SIG-M5 treated with dmso at 0.1 percent for 504 hours (cell line): Measurements from ENCODE around the gene KCNK17.

Experiments used
- DNase-seq: peaks from one replicate; lab custom pipeline; 2025; ENCODE audit not compliant: unreplicated experiment; lab: John Stamatoyannopoulos, UW

The KCNK17 gene

DNA sequence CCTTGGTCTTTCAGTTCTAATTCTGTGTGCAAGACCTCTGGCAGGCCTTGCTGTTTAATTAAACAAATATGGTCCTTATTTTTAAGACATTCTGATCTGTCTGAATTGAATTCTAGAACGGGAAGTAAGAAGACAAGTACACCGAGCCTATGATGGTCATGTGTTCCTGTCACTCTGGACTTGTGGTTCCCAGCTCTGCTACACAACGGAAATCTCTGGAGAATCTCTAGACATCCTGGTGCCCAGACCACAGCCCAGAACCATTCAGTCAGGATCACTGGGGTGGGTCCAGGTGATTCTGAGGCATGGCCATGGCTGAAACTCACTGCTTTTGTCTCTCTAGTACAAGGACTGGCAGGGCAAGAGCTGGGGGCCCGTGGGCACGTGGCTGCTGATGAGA lies 24.2 kb upstream of the KCNK17 start:
- no peak for DNase-seq

DNA sequence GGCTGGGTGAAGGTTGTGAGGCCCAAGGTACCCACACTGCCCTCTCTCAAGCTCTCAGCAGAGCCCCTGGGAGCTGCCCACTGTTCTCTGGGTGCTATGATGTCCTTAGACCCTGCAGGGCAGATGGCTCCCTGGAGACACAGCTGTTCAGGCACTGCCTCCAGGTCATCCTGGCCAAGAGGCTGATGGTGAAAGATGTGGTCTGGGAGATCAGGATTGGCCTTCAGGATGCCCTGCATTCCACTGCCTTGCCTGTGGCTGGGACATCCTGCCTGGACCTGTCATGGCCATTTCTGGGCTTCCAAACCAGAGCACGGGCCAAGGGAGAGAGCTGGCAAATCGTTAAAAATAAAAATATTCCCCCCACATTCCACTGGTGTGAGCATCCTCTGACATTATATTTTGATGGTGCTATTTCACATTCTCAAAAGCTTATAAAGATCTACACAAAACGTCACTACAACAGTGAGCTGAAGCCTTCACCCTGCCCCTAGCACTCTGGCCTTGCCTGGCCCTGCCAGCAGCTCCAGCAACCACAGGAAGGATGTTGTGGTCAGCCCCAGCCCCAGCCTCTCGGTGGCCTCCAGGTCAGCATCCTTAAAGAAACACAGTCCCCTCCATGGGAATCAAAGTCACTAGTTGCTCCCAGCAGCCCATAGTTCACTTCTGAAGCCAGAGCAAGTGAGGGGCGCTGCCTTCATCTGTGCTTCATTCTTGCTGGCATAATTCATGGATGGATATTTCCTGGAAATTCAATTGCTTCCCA lies 21.7 kb upstream of the KCNK17 start:
- no peak for DNase-seq

DNA sequence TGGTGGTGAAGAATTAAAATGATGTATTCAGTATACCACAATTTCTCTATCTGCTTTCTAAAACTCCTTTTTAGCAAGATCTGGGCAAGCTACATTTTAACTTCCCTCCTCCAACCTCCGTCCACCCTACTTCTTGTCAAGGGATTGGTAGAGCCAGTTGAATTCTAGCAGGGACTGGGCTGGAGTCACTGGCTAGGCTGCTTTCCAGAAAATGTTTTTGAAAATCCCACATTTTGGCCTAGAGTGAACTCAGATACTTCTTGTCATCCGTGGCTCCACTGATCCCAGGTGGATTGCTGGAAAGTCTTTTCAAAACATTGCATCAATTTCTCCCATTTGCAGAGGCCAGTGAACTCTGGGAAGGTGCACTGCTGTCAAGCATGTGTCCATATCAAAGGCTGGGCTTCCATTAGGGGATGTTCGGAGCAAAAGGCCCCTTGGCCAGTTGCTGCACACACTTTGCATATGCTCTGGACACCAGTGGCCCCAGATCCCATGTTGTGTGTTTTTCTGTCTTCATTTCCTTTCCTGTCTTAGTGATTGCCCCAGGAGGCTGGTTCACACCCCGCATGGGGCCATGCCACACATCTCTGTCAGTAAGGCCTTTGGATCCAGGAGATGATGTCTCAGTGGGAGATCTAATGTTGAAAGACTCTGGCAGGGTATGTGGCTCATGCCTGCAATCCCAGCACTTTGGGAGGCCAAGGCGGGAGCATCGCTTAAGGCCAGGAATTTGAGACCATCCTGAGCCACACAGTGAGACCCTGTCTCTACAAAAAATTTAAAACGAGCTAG lies 19.6 kb upstream of the KCNK17 start:
- no peak for DNase-seq

DNA sequence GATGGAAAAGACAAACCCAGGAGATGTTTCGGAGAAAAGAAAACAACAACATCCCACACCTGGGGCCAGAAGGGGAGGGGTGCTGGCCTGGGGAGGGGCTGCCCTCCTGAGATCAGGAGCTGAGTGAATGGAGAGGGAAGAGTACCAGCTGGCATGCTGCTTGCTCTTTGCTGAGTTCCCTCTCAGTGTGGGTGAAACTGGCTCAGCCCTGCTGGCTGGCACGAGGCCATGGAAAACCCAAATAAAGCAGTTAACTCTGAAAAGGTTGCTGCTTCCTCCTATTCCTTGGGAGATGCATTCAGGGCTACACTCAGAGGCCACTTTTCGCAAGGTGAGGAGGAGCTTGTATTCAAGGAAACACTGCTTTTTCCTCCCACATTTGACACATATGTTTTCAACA lies 16.3 kb upstream of the KCNK17 start:
- no peak for DNase-seq

DNA sequence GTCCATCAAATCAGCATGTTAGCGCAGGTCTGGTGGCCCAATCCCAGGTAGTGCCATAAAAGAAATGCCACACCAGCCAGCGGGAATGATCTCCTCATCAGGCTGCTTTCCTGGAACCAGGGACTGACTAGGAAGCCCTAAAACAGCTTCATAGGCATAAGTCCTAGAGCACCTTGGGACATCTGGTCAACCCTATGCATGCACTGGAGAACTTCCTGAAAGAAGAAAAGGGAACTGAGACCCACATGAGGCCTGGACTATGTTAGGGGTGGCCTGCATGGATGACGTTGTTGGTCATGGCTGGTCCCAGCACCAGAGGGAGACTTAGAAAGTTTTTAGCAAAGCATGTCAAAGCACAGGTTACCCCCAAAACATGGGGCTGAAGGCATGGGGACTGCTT lies 15.8 kb upstream of the KCNK17 start:
- DNase-seq, result peak; percentile 35

DNA sequence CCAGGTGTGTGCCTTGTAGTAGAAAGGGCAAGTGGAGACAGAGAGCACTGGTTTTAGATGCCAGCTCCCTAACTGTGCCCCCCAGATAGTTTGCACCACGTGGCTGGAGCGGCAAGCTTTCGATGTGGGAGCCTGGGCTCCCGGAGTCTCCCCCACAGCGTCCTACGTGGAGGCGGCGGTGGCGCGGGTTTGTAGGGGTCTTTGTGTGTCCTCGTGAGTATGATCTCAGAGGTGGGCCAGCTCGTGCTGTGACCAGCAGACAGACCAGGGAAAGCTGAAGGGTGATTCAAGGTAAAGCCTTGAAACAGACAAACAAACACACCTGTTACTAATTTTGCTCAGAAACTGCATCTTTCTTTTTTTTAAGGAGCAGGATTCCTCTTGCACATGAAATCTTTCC lies 13.8 kb upstream of the KCNK17 start:
- DNase-seq, result no peak

DNA sequence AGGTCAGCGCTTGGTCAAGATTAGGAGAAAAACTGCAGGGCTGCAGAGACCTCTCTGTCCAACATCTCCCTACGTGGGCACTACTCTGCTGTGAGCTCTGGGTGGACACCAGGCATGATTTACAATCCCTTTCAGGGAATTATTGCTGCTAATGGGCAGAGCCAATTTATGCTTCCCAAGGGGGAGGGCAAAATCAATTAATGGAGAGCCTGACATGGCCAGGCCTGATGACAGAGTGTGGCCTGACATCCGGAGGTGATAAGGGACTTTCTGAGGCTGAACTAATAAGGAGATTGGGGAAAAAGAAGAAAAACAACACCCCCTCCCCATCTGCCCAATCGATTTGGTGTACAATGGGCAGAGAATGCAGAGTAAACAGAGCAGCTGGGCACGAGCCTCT lies 13.3 kb upstream of the KCNK17 start:
- no peak for DNase-seq

DNA sequence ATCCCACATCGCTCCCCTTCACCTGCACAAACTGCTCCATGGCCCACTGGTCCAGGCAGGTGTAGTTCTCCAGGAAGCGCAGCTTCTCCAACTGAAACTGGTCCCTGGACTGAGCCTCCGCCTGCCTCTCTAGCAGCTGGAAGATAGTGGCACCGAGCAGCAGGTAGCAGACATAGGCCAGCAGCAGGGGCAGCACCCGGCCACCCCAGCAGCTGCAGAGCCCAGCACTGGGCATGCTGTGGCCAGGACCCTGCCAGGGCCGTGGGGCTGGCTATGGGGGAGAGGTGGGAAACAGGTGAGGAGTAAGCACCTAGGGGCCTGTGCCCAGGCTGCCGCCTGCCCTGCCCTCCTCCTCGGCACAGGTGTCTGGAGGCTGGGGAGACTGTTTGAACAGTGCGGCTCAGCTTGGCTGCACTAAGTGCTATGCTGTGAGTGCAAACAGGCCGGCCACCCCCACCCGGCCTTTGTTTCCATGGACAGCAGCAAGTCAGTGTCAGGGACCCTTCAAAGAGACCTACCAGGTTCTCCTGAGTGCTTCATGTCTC lies 8.2 kb upstream of the KCNK17 start, which contains the start of gene KCNK16:
Gene KCNK16 (minus strand): TSS at position 397 of the 545 bp plus-strand sequence. CDS start 162 bp downstream, at position 235.
- DNase-seq, result no peak

DNA sequence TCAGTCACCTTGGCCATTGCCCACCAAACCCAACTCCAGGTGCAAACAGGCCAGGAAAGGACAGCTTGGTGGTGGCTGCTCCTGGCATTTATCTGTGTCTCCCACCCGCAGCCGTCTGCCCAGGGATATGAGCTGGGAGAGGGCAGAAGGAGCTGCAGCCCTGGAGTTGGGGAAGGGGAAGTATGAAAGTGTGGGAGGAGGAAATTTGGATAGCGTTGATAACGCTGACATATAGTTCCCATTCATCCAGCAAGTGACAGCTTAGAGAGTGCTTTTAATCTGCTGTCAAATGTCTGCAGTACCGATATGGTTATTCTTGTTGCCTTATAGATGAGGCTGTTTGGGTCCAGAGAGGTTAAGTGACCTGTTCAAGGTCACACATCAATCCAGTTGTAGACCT lies 7.5 kb upstream of the KCNK17 start:
- DNase-seq, result no peak

DNA sequence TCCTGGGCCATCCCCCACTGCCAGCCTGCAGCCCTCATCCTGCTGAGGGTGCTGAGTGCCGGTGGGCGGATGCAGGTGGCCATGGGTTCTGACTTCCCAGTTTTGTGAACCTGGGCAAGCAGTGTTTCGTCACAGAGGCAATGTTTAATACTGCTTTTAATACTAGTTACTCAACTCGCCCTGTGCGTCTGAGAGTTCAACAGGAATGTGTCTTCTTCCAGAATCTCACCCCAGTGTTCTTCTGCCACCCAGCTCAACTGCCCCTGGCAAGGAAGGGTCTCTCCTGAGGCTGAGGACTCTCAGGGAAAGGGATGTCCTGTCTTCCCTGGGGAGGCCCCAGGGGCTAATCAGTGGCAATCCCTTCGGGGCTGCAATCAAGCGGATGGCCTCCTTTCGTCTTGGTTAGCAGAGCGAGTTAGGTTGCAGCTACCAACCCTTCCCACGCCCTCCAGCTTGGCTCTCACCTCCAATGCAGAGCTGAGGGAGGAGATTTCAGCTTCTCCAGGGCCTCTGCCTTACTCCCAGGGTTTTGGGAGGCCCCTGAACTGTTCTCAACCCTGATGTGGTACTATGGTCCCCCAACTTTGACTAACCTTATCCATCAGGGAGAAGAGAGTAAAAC lies 6.3 kb upstream of the KCNK17 start:
- no peak for DNase-seq

DNA sequence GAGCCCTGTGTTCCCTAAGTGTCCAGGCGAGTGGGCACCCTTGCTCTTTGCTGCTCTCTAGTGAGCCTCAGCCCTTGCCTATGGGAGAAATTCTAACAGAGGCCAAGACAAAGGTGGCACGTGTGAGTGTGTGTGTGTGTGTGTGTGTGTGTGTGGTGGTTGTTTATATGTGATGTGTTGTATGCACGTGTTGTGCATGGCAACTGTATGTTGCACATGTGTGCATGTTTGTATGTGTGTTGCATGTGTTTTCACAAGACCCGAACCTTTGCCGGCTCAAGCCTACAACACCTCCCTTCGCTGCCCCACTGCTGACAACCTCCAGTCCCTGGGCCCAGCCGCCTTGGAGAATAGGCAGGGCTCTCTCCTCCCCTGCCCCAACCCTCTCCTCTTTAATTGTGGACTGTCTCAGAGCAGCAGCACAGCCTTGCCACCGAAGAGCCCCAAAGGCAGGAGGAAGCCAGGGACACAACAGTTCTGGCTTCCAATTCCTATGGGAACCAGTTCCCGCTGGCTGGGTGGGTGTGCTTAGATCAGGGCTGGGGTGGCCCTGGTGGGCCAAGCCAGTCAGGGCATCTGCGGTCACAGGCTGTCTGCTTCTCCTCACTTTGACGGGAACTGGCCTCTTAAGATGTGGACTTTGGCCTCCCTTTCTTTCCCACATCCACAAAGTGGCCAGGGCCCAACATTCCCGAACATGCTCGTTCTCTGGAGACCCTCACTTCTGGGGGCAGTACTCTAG lies 5.6 kb upstream of the KCNK17 start:
- no peak for DNase-seq

DNA sequence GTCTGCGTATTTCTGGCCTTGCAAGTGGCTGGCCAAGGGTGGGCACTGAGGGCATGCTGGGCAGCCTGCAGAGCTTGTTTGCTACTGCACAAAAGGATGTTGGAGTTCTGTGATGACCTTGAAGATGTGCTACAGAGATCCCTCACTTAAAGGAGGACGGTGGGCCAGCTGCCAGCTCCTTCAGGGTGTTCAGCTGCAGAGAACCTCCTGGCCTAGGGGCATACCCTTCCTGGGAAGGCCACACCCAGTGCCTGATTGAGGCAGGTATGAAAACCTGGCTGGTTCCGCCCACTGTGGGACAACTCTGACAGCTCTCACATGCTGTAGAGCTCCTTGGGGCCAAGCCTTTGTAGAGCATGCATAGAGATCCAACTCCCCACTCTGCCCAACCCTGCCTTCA lies 3.0 kb upstream of the KCNK17 start:
- no peak for DNase-seq

DNA sequence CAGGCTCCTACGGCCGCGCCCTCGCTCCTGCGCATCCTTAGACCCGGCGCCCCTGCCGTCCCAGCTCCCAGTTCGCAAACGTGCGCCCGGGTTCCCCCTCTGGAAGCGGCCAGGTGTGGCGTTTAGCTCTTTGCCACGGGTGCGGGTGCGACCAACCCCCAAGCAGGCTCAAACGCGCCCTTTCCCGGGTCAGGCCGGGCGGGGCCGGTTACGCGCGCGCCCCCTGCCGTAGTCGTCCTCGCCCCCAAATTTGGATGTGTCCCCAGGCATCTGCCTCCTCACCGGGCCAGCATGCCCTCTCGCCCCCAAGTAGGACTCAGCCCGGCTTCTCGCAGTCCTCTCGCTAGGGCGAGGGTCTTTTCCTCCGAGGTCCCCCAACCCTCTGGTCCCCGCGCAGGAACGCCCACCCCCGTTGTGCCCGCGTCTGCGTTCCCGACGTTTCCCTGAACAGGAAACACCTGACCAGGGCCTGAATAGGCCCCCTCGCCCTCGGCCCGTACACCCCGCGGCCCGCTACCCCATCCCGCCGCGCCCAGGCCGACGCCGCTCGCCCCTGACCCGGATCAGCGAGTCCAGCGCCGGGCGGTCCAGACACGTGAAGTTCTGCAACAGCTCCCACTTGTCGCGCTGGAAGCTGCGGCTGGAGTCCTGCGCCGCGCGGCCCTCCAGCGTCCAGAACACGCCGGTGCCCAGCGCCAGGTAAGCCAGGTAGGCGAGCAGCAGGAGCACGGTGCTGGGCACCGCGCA lies 520 bp downstream of the KCNK17 start:
- DNase-seq, result no peak

DNA sequence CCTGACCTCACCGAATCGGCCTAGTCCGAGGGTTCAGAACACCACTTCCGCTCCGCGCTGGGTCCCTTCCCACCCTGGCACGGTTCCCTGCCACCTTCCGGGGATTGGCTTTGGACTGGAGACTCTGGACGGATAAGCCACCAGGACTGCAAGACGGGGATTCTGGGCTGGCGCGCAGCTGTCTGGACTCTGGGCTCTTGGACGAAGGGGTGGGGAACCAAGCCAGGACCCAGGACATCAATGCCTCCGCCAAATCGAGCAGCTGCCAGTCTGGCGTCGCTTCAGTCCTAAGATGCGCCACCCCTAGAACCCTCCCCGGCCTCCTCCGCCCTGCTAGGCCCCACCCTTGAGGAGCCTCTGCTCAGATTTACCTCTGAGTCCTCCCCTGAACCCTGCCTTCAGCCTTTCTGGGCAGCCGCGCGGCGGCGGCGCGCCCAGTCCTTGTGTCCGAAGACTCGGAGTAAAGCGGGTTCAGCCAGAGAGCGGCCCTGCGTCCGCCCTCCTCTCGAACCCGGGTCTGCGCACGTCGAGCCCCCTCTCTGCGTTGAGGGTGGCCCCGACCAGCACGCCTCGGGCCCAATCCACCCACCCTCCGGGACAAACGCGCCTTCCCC lies 1.2 kb downstream of the KCNK17 start:
- DNase-seq, result no peak

DNA sequence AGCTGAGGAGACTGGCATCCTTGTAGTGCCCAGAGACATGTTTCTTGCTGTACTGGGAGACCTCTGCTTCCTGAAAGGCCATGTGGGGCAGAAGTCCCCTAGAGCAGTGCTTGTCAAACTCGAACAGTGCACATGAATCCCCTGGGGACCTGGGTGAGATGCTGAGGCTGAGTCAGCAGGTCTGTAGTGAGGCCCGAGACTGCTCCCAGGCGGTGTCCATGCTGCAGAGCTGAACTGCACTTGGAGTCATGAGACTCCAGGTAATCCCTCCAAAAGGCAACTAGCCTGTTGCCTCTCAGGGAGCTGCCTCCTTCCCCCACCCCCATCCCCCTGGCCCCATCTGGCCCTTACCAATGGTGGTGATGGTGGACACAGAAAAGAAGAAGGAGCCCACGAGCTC lies 3.7 kb downstream of the KCNK17 start:
- DNase-seq, result no peak

DNA sequence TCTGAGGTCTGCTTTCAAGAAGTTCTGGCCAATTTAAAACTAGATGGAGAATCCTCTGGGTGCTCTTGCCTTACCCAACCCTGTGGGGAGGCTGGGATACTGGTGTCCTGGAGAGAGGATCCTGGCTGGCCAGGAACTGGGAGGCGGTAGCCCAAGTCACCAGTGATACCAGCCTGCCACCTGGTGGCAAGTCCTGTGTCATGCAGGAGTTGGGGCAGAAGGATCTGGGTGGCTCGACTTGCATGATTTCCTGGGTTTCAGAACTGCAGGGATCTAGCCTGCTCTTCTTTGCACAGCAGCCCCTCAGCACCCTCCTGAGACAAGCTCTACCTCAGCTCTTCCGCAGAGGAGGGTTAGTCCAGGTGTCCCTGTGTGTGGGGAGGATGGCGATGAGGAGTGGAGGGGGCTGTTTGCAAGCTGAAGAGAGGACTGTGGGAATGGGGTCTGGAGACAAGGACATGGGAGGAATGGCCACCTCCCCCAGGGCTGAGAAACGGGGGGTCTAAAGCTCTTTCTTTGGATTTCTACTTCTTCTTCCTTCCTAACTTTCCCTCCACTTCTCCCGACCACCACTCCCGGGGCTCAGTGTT lies 4.2 kb downstream of the KCNK17 start:
- peak; percentile 54 for DNase-seq

DNA sequence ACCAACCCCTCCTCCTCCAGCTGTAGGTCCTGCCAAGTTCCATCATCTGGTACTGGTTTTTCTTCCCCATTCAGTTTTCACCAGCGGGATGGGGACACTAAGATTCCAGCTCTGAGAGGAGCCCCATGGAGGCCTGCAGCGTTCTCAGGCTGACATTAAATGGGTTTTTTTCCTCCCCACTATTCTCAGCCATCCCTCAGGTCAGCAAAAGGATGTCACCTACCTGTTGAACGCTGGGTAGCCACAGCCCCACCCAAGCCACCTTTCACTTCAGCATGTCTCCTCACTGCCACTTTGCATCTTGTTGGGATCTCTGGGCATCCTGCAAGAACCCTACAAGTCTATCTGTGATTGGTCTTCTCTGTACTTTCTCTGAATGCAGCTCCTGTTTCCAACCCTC lies 6.8 kb downstream of the KCNK17 start:
- DNase-seq, result no peak

DNA sequence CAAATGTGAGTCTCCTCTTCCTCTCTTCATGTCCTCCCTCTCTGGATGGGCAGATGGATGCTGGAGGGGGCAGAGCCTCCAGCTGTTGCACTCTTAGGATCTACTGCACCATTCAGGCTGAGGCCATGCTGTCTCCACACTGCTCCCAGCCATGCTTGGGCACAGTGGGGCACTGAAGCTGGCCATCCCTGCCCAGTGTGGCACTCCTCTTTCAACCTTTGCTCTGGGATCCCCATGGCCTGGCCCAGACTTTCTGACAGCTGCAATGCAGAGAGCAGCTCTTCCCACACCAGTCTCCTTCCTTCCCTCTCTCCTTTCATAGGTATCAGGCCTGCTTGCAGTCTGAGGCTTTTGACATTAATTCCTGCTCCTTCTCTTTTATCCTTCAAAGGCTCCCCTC lies 9.3 kb downstream of the KCNK17 start:
- no peak for DNase-seq

DNA sequence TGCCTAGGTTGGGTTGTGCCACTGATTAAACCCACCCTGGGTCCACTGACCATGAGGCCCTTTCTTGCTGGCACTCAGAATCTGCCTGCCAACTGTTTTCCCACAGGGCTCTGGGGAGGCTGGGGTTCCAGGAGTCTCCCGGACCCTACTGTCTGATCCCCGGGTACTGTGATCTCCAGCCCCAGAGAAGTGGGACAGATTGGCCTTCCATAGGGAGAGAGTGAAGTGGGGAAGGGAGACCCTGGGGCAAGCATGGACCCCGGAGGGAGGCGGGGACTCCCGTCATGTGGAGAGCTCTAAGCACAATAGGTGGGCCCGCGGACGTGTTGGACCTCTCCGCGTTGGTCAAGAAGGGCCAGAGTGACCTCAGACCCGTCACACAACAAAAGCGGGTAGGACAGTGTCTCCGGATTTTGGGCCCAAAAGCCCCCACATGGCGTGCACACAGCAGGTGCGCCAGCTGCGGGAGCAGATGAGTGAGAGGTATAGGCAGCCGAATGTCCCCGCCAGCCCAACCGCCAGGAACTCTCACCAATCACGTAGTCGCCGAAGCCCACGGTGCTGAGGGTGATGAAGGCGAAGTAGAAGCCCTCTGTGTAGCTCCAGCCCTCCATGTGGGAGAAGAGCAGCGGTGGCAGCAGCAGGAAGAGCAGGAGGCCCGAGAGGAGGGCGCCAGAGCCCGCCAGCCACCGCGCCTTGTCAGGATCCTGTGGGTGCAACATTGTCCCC lies 10.6 kb downstream of the KCNK17 start:
- no peak for DNase-seq
